ENCODE results near the gene LOX. TPM values are rescaled to one million over a fixed set of nuclear protein-coding genes. Genes with fewer than 3 reads are reported as not detected.
"Not testable (repeated sequence)": the region's sequence is repeated elsewhere in the genome, so short reads cannot be mapped to it uniquely, and the experiment has no call there.

LOX gene
- total RNA-seq, 1 donor from 2014 or later = 8.1 TPM

- peak; percentile 38 for DNase-seq (ENCODE audit: low read depth)
These were observed 21.2 kb upstream of the LOX start for GRCh38 chr5:122099060-122099790.

- DNase-seq (ENCODE audit: low read depth) = no peak
These were observed 19.3 kb upstream of the LOX start for GRCh38 chr5:122097391-122097790.

- DNase-seq (ENCODE audit: low read depth) = no peak
These were observed 17.1 kb upstream of the LOX start for GRCh38 chr5:122095158-122095557.

GRCh38 chr5:122094251-122094650 lies 16.2 kb upstream of the LOX start:
- not testable (repeated sequence) for DNase-seq (ENCODE audit: low read depth)

- peak; percentile 42 for DNase-seq (ENCODE audit: low read depth)
These were observed 15.5 kb upstream of the LOX start for GRCh38 chr5:122093415-122094180.

- DNase-seq (ENCODE audit: low read depth) = peak; percentile 73
These were observed 14.0 kb upstream of the LOX start for GRCh38 chr5:122091936-122092600.

- DNase-seq (ENCODE audit: low read depth) = no peak
These were observed 11.3 kb upstream of the LOX start for GRCh38 chr5:122089096-122090013.

- no peak for DNase-seq (ENCODE audit: low read depth)
These were observed 7.0 kb upstream of the LOX start for GRCh38 chr5:122085041-122085440.

- DNase-seq (ENCODE audit: low read depth) = no peak
These were observed 5.5 kb upstream of the LOX start for GRCh38 chr5:122083535-122083934.

- DNase-seq (ENCODE audit: low read depth) = no peak
These were observed 3.5 kb upstream of the LOX start for GRCh38 chr5:122081541-122081940.

- DNase-seq (ENCODE audit: low read depth) = peak; percentile 48
These were observed 518 bp downstream of the LOX start for GRCh38 chr5:122077366-122078115.

- DNase-seq (ENCODE audit: low read depth) = peak; percentile 82
These were observed 1.2 kb downstream of the LOX start for GRCh38 chr5:122076669-122077365.

GRCh38 chr5:122076050-122076461 lies 2.0 kb downstream of the LOX start:
- DNase-seq (ENCODE audit: low read depth) = peak; percentile 13

- DNase-seq (ENCODE audit: low read depth) = no peak
These were observed 4.2 kb downstream of the LOX start for GRCh38 chr5:122073864-122074263.

- DNase-seq (ENCODE audit: low read depth) = no peak
These were observed 5.0 kb downstream of the LOX start for GRCh38 chr5:122073018-122073417.

- no peak for DNase-seq (ENCODE audit: low read depth)
These were observed 10.7 kb downstream of the LOX start for GRCh38 chr5:122067390-122067789.

- no peak for DNase-seq (ENCODE audit: low read depth)
These were observed 13.1 kb downstream of the LOX start for GRCh38 chr5:122064992-122065391.

- DNase-seq (ENCODE audit: low read depth) = no peak
These were observed 14.2 kb downstream of the LOX start for GRCh38 chr5:122063836-122064235.

GRCh38 chr5:122062205-122062604 lies 15.9 kb downstream of the LOX start:
- no peak for DNase-seq (ENCODE audit: low read depth)

GRCh38 chr5:122056913-122057312 lies 21.1 kb downstream of the LOX start:
- DNase-seq (ENCODE audit: low read depth) = no peak
